ENCODE measurements around the gene SMPD4. TPM values are rescaled to one million over a fixed set of nuclear protein-coding genes. Genes with fewer than 3 reads are reported as not detected.
"Not testable (repeated sequence)": the region's sequence is repeated elsewhere in the genome, so short reads cannot be mapped to it uniquely, and the experiment has no call there.

The SMPD4 gene
- total RNA-seq, 1 donor from 2014 or later: 22.5 TPM

GRCh38 chr2:130187859-130188792 is 6.7 kb upstream of the SMPD4 start:
- DNase-seq (ENCODE audit: low spot score): not testable (repeated sequence)
- intact Hi-C loops (cut with DNase I): loop anchor here (10.0 kb wide), 1 partner anchor 313 kb away; no protein-coding TSS in a partner anchor

GRCh38 chr2:130187268-130187667 is 5.9 kb upstream of the SMPD4 start:
- no peak for DNase-seq (ENCODE audit: low spot score)
- intact Hi-C loops (cut with DNase I): loop anchor here (10.0 kb wide), 1 partner anchor 312 kb away; no protein-coding TSS in a partner anchor

- intact Hi-C loops (cut with DNase I): loop anchor here (10.0 kb wide), 1 partner anchor 312 kb away; no protein-coding TSS in a partner anchor
- no peak for DNase-seq (ENCODE audit: low spot score)
Measured at GRCh38 chr2:130186391-130186790, 5.0 kb upstream of the SMPD4 start.

- no peak for DNase-seq (ENCODE audit: low spot score)
- intact Hi-C loops (cut with DNase I): loop anchor here (10.0 kb wide), 1 partner anchor 311 kb away; no protein-coding TSS in a partner anchor
Measured at GRCh38 chr2:130185896-130186295, 4.5 kb upstream of the SMPD4 start.

GRCh38 chr2:130185436-130185835 is 4.0 kb upstream of the SMPD4 start:
- intact Hi-C loops (cut with DNase I): loop anchor here (10.0 kb wide), 1 partner anchor 311 kb away; no protein-coding TSS in a partner anchor
- no peak for DNase-seq (ENCODE audit: low spot score)

- intact Hi-C loops (cut with DNase I): loop anchor here (2.0 to 10.0 kb wide), 2 partner anchors 149 to 309 kb away; no protein-coding TSS in a partner anchor
- no peak for DNase-seq (ENCODE audit: low spot score)
Measured at GRCh38 chr2:130183512-130184373, 2.3 kb upstream of the SMPD4 start.

- DNase-seq (ENCODE audit: low spot score): not testable (repeated sequence)
- intact Hi-C loops (cut with DNase I): loop anchor here (2.0 to 10.0 kb wide), 2 partner anchors 150 to 308 kb away; no protein-coding TSS in a partner anchor
Measured at GRCh38 chr2:130182826-130183511, 1.6 kb upstream of the SMPD4 start.

- peak; percentile 94 for DNase-seq (ENCODE audit: low spot score)
- intact Hi-C loops (cut with DNase I): loop anchor here (2.0 to 10.0 kb wide), 2 partner anchors 151 to 307 kb away; no protein-coding TSS in a partner anchor
Measured at GRCh38 chr2:130181880-130182682, 679 bp upstream of the SMPD4 start, which contains the start of gene MZT2B. MZT2B (plus strand) TSS chr2:130182262; CDS start chr2:130182283, 21 bp downstream.

- intact Hi-C loops (cut with DNase I): loop anchor here (10.0 kb wide), 1 partner anchor 306 kb away; no protein-coding TSS in a partner anchor
- DNase-seq (ENCODE audit: low spot score): not testable (repeated sequence)
Measured at GRCh38 chr2:130180404-130181324, 738 bp downstream of the SMPD4 start.

GRCh38 chr2:130174866-130175265 is 6.5 kb downstream of the SMPD4 start:
- DNase-seq (ENCODE audit: low spot score); intact Hi-C loops (cut with DNase I): not testable (repeated sequence)

GRCh38 chr2:130169896-130170295 is 11.5 kb downstream of the SMPD4 start:
- DNase-seq (ENCODE audit: low spot score): no peak
- intact Hi-C loops (cut with DNase I): no loop called here

GRCh38 chr2:130169163-130169562 is 12.2 kb downstream of the SMPD4 start:
- DNase-seq (ENCODE audit: low spot score); intact Hi-C loops (cut with DNase I): not testable (repeated sequence)

- intact Hi-C loops (cut with DNase I); DNase-seq (ENCODE audit: low spot score): not testable (repeated sequence)
Measured at GRCh38 chr2:130166611-130167010, 14.8 kb downstream of the SMPD4 start.

- intact Hi-C loops (cut with DNase I): no loop called here
- no peak for DNase-seq (ENCODE audit: low spot score)
Measured at GRCh38 chr2:130165293-130166016, 15.9 kb downstream of the SMPD4 start.

- no peak for DNase-seq (ENCODE audit: low spot score)
- intact Hi-C loops (cut with DNase I): no loop called here
Measured at GRCh38 chr2:130162968-130163367, 18.4 kb downstream of the SMPD4 start.

GRCh38 chr2:130162486-130162885 is 18.9 kb downstream of the SMPD4 start:
- intact Hi-C loops (cut with DNase I); DNase-seq (ENCODE audit: low spot score): not testable (repeated sequence)

Measured in cardiac septum (tissue), 1 donor.